ENCODE results near the gene PRDX2. TPM values are rescaled to one million over a fixed set of nuclear protein-coding genes. Genes with fewer than 3 reads are reported as not detected.
A peak's percentile ranks its signal among the peaks of the same experiment; 100 is the strongest.

The PRDX2 gene
- total RNA-seq, 1 experiment from 2014 or later, result 271 TPM

- Histone ChIP-seq H3K9me2 (ENCODE audit: insufficient read depth) (no peaks in the 10 kb centered on the region), H3K79me2 (ENCODE audit: low read depth) (peaks cover 33% of the 10 kb centered on the region), H3K27ac (peak overlapping the region; percentile 86), H3K4me2 (peak overlapping the region; percentile 91), H4K20me1 (ENCODE audit: insufficient read depth) (no peaks in the 10 kb centered on the region), H3F3A (ENCODE audit: insufficient read depth, low read depth) (peaks cover 76% of the 10 kb centered on the region), H3K9me3 (ENCODE audit: insufficient read depth, low read depth) (no peaks in the 10 kb centered on the region), H3K4me1 (replicated peaks; ENCODE audit: insufficient read depth) (peaks cover 78% of the 10 kb centered on the region), H3K36me3 (ENCODE audit: low read depth) (no peaks in the 10 kb centered on the region), H3K4me3 (peak overlapping the region; percentile 37; the same call in 1 of the 2 replicates), H2AFZ (no peak overlapping the region), H3K27me3 (ENCODE audit: insufficient read depth, low read depth) (no peaks in the 10 kb centered on the region)
- TF ChIP-seq EZH2 (IDR thresholded peaks at IDR 0.05; ENCODE audit: low read depth) (no peak), CTCF (conservative IDR thresholded peaks at IDR 0.05) (no peak)
- ChIA-PET POLR2A (ENCODE audit: unreplicated experiment) (no interaction called here), CTCF (no interaction called here)
- BruUV-seq (replicated peaks), result no TSS peak
- intact Hi-C loops (cut with micrococcal nuclease; ENCODE audit: unreplicated experiment), result loop anchor here (5.0 to 10.0 kb wide), 2 partner anchors 377 to 1059 kb away; no protein-coding TSS in a partner anchor
- DNase-seq, result peak in 1 of 2 experiments; percentile 44
Observed at GRCh38 chr19:12785431-12786031, 16.1 kb downstream of the PRDX2 start.

- no peaks in the 10 kb centered on the region for H3K9me2 ChIP-seq (ENCODE audit: insufficient read depth)
- peak in 1 of 2 experiments; percentile 33 for DNase-seq
- H2AFZ ChIP-seq, result no peak overlapping the region
- BruUV-seq (replicated peaks), result no TSS peak
- CTCF ChIA-PET, result no interaction called here
- no peaks in the 10 kb centered on the region for H3K9me3 ChIP-seq (ENCODE audit: insufficient read depth, low read depth)
- POLR2A ChIA-PET (ENCODE audit: unreplicated experiment), result no interaction called here
- TF ChIP-seq CTCF (conservative IDR thresholded peaks at IDR 0.05), result no peak
- TF ChIP-seq EZH2 (IDR thresholded peaks at IDR 0.05; ENCODE audit: low read depth), result no peak
- H3K36me3 ChIP-seq (ENCODE audit: low read depth), result no peaks in the 10 kb centered on the region
- H3K27ac ChIP-seq, result peak overlapping the region; percentile 86
- H3K4me2 ChIP-seq, result peak overlapping the region; percentile 91
- intact Hi-C loops (cut with micrococcal nuclease; ENCODE audit: unreplicated experiment), result loop anchor here (5.0 to 10.0 kb wide), 2 partner anchors 377 to 1060 kb away; no protein-coding TSS in a partner anchor
- H3K4me1 ChIP-seq (replicated peaks; ENCODE audit: insufficient read depth), result peaks cover 78% of the 10 kb centered on the region
- H3K27me3 ChIP-seq (ENCODE audit: insufficient read depth, low read depth), result no peaks in the 10 kb centered on the region
- peaks cover 36% of the 10 kb centered on the region for H3K79me2 ChIP-seq (ENCODE audit: low read depth)
- H4K20me1 ChIP-seq (ENCODE audit: insufficient read depth), result no peaks in the 10 kb centered on the region
- H3F3A ChIP-seq (ENCODE audit: insufficient read depth, low read depth), result peaks cover 73% of the 10 kb centered on the region
- peak overlapping the region; percentile 1; the same call in 1 of the 2 replicates for H3K4me3 ChIP-seq
Observed at GRCh38 chr19:12784871-12785430, 16.6 kb downstream of the PRDX2 start.

- Histone ChIP-seq H3K9me2 (ENCODE audit: insufficient read depth) (no peaks in the 10 kb centered on the region), H3K4me1 (replicated peaks; ENCODE audit: insufficient read depth) (peaks cover 83% of the 10 kb centered on the region), H3F3A (ENCODE audit: insufficient read depth, low read depth) (peaks cover 78% of the 10 kb centered on the region), H2AFZ (no peak overlapping the region), H3K9me3 (ENCODE audit: insufficient read depth, low read depth) (no peaks in the 10 kb centered on the region), H3K36me3 (ENCODE audit: low read depth) (no peaks in the 10 kb centered on the region), H3K27ac (peak overlapping the region; percentile 86), H3K79me2 (ENCODE audit: low read depth) (peaks cover 41% of the 10 kb centered on the region), H3K4me2 (peak overlapping the region; percentile 91), H3K4me3 (peak overlapping the region; percentile 1; the same call in 1 of the 2 replicates), H4K20me1 (ENCODE audit: insufficient read depth) (no peaks in the 10 kb centered on the region), H3K27me3 (ENCODE audit: insufficient read depth, low read depth) (no peaks in the 10 kb centered on the region)
- CTCF ChIA-PET, result no interaction called here
- BruUV-seq (replicated peaks), result no TSS peak
- POLR2A ChIA-PET (ENCODE audit: unreplicated experiment), result interaction anchor here (0.5 kb wide), 1 partner anchor 88 kb away, joined by 3 read pairs; no protein-coding TSS in a partner anchor
- no peak for TF ChIP-seq EZH2 (IDR thresholded peaks at IDR 0.05; ENCODE audit: low read depth)
- no peak for TF ChIP-seq CTCF (conservative IDR thresholded peaks at IDR 0.05)
- intact Hi-C loops (cut with micrococcal nuclease; ENCODE audit: unreplicated experiment), result loop anchor here (10.0 kb wide), 1 partner anchor 1060 kb away; no protein-coding TSS in a partner anchor
- DNase-seq, result peak in 1 of 2 experiments; percentile 33
Observed at GRCh38 chr19:12784394-12784870, 17.2 kb downstream of the PRDX2 start.
